GM19463 (cell line): ENCODE measurements around the gene QRSL1.
"Not testable (repeated sequence)": the region's sequence is repeated elsewhere in the genome, so short reads cannot be mapped to it uniquely, and the experiment has no call there.

Source experiments
- ATAC-seq: cut with Tn5 transposase; IDR thresholded peaks from one replicate; pipeline ENCODE4 v1.9.1; 2021; ENCODE audit warnings: mild to moderate bottlenecking, moderate library complexity; ENCODE audit not compliant: unreplicated experiment

Gene QRSL1, protein sequence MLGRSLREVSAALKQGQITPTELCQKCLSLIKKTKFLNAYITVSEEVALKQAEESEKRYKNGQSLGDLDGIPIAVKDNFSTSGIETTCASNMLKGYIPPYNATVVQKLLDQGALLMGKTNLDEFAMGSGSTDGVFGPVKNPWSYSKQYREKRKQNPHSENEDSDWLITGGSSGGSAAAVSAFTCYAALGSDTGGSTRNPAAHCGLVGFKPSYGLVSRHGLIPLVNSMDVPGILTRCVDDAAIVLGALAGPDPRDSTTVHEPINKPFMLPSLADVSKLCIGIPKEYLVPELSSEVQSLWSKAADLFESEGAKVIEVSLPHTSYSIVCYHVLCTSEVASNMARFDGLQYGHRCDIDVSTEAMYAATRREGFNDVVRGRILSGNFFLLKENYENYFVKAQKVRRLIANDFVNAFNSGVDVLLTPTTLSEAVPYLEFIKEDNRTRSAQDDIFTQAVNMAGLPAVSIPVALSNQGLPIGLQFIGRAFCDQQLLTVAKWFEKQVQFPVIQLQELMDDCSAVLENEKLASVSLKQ

DNA sequence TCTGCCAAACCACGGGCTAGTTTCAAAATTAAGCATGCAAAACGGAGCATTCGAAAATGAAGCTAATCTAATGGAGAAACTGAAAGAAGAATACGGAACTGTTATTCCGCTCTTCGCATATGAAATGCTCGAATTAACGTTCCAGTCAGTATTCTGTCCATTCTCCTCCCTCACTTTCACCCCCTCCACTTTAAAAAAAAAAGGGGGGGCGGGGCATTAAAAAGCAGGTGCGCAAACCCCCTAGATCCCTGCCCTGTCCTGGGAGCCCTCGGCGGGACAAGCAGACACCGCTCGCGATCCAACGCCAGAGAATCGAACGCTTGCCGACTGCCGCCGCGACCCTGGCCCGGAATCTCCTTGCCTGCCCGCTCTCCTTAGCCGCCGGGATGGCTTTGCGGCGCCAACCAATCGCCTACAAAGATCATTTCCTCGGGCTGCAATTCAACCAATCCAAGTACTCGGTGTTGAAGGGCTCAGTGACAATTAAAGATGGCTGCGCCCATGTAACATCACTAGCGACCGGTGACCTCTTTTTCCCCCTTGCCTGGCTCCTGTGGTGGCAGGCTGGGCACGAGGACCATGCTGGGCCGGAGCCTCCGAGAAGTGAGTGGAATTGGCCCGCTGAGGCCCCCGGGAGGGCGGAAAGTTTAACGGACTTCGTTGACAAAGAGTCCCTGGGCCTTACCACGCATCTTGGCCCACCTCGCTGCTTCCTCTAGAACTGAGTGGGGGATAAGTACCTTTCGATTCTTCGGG is at the start of gene QRSL1, which contains the start of gene RTN4IP1:
Gene QRSL1, plus strand, starts transcription at position 476 of the 756 bp plus-strand sequence. Its CDS starts 104 bp downstream, at position 580.
Gene RTN4IP1, minus strand, starts transcription at position 396 of the 756 bp plus-strand sequence. CDS start 477 bp downstream, outside the sequence.
- peak; percentile 76 for ATAC-seq

DNA sequence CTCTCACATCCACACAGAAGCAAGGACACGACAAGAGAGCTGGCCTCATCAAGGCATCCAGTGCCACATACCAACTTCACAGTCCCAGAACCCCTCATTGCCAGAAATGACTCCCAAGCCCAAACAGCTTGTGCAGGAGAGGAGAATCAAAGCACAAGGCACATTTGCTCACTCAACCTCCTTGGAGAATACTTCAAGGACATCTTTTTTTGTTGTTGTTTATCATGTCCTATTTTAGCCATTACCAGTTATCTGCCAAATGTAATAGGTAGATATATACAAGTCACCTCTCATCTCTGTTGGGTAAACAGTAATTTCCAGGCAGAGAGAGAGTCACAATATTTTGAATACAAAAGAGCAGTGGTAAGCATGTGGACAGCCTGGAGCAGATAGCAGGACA is 47.9 kb upstream of the QRSL1 start:
- ATAC-seq = no peak

DNA sequence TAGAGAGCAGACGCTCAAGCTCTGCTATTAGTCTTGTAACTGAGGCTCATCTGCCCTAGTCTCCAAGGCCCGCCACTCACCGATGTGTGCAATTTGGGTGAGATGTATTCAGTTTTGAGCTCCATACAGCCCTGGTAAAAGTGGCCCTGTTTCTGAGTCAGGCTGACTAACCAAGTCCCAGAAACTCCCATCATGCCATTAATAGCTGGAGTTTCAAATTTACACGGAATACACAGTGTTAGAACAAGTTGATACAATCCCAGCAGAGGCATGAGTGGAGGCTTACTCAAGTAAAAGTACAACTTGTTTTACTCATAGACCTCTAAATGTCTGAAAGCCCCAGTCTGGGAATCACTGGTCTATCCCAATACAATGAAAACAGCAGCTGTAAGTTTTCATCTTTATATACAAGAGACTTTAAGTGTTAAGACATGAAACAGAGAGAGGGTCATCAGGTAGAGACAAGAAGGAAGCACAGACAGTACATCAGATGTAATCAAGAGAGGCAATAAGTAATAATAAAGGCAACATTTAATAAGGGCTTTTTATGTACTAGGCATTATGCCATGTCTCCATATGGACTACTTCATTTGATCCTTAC is 42.5 kb upstream of the QRSL1 start:
- no peak for ATAC-seq

DNA sequence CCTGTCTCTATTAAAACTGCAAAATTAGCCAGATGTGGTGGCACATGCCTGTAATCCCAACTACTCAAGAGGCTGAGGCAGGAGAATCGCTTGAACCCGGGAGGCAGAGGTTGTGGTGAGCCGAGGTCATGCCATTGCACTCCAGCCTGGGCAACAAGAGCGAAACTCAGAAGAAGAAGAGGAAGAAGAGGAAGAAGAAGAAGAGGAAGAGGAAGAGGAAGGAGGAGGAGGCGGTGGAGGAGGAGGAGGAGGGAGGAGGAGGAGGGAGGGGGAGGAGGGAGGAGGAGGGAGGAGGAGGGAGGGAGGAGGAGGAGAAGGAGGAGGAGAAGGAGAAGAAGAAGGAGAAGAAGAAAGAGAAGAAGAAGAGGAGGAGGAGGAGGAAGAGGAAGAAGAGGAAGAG is 40.4 kb upstream of the QRSL1 start:
- ATAC-seq = not testable (repeated sequence)

DNA sequence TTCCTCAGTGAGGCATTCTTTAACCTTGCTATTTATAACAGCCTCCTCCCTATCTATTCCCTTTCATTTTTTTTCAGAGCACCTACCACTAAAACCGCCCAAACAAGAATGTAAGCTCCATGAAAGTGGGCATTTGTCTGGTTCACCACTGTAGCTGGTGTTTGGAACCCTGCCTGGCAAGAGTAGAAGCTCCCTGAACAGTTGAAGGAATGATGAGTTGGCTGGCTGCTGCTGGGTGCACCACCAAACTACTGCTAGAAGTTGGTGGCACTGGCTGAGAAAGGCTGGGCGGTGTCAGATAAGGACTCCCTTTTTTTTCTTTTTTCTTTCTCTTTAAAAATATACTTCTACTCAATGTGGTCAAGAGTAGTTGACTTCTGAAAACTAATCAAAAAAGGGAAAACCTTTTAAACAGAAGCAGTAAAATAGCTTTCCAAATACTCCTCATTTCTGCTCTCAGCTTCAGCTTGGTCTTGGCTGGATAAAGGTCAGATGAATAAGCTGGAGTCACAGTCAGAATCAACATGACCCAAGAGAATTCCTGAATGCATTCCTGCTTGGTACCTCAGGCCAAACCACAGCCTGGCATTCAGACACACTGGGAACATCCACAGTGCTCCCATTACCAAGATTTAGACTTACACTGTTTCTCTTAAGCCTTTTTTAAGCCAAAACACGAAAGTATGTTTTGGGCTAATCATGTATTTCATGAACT is 38.1 kb upstream of the QRSL1 start:
- ATAC-seq = no peak

DNA sequence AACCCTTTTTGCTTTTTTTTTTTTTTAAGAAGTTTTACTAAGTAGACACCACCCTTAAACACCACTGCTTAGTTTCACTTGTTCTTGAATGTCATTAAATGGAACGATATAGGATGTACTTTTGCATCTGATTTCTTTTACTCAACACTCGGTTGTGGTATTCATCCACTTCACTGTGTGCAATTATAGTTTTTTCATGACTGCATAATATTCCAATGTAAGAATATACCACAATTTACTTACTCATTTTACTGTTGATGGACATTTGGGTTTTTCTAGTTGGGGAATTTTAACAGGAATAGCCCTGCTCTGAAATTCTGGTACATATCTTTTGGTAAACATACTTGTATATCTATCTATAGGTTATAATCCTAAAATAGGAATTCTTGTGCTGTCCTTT is 29.9 kb upstream of the QRSL1 start:
- no peak for ATAC-seq

DNA sequence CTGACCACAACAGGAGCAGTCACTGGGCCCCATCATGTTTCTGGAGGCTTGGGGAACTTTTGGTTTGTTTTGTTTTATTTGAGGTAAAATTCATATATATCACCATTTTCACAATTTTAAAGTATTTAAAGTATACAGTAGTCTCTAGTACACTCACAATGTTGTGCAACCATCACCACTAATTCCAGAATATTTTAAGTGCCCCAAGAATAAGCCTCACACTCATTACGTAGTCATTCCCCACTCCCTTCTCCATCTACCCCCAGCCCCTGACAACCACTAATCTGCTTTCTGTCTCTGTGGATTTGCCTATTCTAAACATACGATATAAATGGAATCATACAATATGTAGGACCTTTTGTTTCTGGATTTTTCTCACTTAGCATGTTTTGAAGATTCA is 29.0 kb upstream of the QRSL1 start:
- ATAC-seq = no peak

DNA sequence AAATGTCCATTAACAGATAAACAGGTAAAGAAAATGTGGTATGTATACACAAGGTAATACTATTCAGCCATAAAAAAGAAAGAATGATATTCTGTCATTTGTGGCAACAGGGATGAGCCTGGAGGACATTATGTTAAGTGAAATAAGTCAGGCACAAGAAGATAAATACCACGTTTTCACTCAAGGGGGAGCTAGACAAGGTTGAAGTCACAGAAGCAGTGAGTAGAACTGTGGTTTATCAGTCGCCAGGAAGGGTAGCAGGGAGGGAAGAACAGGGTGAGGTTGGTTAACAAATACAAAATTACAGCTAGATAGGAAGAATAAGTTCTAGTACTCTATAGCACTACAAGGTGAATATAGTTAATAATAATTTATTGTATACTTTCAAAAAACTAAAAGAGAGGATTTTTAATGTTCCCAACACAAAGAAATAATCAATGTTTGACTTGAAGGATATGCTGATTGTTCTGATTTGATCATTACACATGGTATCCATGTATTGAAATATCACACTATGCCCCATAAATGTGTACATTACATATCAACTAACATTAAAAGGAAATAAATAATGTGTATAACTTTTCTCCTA is 21.2 kb upstream of the QRSL1 start:
- peak; percentile 73 for ATAC-seq

DNA sequence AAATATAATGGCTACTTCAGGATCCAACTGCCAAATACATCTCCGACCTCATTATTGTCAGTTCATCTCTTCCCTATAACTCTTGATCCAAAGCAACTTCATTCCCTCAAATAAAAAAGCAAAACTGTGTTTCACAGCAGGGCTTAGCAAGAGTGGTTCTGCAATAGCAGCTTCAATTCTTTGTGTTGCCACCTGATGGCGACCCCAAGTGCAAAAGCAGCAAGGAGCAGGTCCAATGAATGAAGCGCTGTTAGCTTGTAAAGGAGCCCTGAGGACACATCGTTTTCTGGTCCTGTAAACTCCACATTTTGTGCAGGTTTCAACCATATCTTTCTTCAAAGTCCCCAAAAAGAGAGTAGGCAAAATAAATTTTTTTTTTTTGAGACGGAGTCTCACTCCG is 19.7 kb upstream of the QRSL1 start:
- no peak for ATAC-seq

DNA sequence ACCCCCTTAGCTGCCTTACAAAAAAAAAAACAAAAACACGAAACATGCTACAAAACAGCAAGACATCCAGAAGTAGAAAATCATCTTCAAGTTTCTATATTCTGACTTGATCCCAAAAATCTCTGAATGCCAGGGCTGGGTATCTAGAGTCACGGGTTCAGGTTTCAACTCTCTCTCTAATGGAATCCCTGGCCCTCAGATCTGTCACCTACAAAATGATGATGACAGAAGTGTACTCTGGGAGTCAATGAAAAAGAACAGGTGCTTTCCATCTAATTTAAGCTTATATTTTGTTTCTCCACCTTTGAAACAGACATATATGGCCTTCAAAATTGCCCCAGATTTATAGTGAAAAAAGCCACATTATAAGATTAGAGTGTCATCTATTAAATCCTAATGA is 18.3 kb upstream of the QRSL1 start:
- ATAC-seq = no peak

DNA sequence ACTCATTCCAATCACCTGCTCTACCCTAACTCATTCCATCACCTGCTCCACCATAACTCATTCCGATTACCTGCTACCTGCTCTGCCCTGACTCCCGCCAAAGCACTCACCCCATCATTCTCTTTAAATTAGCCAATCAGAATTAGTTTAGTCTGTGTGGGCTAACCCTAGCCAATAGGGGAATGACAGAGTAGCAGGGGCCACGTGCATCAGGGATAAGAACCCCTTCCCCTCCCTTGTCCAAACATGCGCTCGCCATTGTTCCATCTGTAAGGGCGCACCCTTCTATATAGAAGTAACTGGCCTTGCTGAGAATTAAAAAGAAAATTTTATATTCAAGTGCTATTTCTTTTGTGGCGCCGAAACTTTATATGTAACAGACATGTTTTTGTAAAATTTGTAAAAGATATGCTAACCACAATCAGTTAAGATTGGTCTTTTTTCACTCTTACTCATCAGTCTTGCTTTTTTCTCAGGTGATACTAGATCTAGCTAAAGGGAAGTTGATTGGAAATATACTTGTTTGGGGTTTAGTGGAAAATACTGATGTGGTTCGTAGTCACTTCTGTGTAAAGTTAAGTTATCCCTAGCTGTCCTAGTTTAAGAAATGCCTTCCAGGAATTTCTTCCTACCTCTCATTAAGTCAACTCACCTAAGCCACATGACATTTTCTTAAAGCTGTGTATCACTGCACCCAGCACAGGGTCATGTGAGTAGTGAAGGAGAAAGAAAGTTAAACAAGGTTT is 16.5 kb upstream of the QRSL1 start:
- no peak for ATAC-seq

DNA sequence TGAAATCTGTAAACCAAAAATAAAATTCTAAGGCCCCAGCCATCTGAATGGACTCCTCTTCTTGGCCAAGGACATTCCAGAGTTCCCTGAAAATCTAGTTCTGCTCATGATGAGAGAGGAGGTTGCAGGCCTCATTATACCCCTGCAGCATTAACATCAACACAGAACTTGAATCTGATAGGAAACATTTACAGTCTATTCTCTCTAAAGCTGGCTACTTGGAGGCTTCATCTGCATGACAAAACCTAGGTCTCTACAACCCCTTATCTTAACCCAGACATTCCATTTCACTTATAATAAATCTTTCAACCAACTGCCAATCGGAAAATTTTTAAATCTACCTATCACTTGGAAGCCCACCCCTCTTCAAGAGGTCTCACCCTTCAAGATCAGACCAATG is 15.8 kb upstream of the QRSL1 start:
- no peak for ATAC-seq

DNA sequence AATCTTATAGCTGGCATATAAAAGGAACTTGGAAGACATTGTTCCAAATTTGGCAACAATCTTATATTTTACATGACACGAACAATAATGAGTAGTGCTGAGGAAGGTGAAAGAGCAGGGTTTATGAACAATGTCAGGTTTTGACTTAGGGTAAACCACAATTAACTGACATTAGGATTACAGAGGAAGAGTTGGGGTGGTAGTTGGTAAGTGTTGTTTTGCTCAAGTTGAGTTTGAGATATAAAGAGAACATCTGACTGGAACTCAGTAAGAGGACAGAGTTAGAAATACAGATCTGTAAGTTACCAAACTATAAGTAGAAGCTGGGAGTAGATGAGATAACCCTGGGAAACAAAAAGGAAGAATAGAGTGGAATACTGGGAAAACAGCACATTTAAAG is 15.2 kb upstream of the QRSL1 start:
- ATAC-seq = no peak

DNA sequence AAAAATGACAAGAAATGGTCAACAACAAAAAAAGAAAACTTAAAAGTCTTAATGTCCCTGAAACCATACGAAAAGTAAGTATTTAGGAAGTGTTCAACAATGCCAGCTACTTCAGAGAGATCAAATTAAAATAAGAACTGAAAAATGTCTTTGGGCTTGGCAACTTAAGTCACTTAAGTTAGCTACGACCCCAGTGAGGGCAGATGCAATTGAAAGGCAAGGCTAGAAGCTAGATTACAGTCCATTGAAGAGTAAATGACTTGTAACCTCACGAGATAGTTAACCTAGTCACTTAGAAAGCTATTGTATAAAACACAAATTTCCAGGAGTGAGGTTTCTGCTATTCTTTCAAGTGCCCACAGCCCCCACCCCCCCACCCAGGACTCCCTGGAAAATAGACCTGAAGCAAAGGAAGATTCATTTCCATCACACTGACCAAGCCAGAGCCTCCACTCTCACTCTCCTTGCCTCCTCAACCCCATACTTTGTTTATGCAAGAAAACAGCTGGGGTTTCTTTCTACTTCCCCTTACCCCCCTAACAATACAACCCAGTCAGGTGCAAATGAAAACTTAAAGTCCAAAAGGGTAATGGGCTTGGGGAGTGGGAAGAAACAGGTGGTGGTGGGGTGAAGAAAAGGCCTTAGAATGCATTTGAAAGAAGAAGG is 14.7 kb upstream of the QRSL1 start:
- no peak for ATAC-seq

DNA sequence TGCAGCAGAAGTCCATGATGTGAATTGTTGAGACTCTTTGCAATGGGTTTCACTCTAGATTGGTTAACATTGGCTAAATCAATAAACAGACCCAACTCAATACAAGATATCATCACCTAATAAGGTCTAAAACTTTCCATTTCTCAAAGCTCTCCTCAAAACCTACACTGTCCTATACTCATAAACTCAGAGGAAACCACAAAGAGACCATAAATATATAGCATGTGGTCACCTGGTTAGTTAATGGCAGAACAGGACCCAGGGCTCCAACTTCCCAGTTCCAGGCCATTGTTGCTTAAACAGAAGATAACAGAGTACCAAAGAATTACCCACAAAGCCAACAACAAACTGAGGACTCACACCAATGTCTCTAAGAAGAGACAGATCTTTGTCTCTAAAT is 12.1 kb upstream of the QRSL1 start:
- ATAC-seq = peak; percentile 76

DNA sequence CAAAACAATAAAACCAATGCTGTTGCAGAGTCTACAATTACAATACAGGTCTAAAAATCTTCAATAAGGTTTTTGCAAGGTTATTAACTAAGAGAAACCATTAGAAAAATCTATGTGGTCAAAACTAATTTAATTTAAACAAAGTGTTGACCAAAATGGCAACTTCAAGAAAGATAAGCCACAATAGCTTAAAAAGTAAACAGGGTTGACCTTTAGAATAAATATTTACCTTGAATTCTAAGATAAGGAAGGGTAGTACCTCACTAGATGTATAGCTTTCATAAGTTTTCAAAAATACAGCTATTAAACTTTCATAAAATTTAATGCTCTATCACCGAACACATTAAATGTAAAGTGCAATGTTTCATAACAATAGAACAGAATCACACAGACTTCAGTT is 11.5 kb upstream of the QRSL1 start:
- no peak for ATAC-seq

DNA sequence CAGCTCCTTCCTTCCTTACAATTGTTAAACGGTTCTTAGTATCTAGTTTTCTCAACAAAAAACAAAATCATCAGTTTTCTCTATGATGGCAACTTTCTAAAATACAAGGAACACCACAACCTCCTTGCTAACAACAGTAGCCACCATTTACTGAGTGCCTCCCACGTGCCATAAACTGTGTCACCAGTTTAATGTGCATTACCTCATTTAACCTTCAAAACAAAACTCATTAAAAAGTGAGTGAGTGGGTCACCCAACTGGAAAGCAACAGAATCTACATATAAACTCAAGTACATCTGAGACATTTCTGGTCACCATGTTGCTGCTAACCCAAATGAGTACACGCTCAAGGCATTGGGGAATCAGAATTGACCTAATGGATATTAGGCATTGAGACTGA is 11.1 kb upstream of the QRSL1 start:
- no peak for ATAC-seq

DNA sequence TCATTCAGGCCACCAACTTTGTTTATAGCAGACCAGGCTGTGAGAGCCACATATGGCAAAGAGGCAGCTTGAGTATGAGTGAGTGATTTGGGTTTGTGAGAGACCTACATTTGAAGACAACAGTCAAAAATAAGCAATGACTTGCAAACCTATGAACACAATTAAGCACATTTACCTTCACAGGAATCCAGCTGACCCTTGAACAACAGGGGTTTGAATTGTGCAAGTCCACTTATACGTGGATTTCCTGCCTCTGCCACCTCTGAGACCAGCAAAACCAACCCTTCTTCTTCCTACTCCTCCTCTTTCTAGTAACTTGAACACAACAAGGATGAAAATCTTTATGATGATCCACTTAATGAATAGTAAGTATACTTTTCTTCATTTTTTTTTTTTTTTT is 10.2 kb upstream of the QRSL1 start:
- ATAC-seq = no peak

DNA sequence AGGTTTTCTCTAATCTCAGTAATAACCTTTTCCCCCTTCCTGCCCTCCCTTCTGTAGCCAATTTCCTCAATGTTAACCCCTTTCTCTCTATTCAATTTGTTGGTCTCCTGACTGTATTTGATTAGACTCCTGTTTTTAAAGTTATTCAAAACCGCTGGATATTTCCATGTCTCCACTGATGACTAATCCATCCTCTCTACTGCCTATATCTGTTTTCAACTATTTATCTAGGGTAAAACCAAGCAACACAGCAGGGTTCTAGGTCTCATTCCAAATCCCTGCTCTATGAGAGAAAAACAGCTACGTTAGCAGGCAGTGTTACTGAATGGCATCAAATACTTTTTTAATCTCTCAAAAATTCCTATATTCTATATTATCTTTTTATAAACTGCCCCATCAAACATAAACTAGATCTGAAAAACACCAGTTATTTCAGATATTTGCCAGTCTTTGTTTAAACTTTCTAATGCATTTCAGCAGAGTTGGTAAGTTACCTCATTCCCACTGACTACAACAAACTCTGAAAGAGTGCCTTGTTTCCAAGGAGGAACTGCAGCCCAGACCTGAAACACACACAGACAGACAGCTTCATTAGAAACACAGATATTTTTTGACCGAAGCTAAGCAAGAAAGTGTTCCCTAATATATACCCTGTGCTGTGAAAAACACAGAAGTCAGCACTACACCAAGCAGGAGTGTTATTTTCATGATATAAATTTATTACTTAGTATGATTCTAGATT is 8.3 kb upstream of the QRSL1 start:
- ATAC-seq = no peak
